ENCODE measurements around the gene ALDH4A1. TPM values are rescaled to one million over a fixed set of nuclear protein-coding genes. Genes with fewer than 3 reads are reported as not detected.
A peak's percentile ranks its signal among the peaks of the same experiment; 100 is the strongest.

The ALDH4A1 gene
- total RNA-seq, 1 donor, result 9.5 TPM

DNA sequence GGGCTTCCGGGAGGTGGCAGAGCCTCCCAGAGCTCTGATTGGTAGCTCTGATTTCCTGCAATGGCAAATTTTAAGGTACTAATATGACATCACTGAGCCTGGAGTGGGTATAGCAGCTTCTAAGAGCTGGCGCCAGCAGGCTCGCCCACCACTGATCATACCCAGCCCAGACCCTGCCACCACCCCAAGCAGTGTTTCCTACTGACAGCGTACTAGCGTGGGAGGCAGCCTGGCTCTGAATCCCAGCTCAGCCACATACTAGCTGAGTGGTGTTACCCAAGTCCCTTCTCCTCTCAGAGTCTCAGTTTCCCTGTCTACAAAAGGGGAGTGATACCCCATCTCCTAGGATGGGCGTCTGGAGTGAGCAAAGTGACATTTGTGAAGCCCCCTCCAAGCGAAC is 13.0 kb upstream of the ALDH4A1 start:
- TF ChIP-seq, protein P1, sequence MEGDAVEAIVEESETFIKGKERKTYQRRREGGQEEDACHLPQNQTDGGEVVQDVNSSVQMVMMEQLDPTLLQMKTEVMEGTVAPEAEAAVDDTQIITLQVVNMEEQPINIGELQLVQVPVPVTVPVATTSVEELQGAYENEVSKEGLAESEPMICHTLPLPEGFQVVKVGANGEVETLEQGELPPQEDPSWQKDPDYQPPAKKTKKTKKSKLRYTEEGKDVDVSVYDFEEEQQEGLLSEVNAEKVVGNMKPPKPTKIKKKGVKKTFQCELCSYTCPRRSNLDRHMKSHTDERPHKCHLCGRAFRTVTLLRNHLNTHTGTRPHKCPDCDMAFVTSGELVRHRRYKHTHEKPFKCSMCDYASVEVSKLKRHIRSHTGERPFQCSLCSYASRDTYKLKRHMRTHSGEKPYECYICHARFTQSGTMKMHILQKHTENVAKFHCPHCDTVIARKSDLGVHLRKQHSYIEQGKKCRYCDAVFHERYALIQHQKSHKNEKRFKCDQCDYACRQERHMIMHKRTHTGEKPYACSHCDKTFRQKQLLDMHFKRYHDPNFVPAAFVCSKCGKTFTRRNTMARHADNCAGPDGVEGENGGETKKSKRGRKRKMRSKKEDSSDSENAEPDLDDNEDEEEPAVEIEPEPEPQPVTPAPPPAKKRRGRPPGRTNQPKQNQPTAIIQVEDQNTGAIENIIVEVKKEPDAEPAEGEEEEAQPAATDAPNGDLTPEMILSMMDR (IDR thresholded peaks at IDR 0.05; ENCODE audit: insufficient read depth, low read length), result no peak
- no peak for DNase-seq (ENCODE audit: low read depth)
- no peak overlapping the region for H3K4me3 ChIP-seq (ENCODE audit: low read depth, low read length)

DNA sequence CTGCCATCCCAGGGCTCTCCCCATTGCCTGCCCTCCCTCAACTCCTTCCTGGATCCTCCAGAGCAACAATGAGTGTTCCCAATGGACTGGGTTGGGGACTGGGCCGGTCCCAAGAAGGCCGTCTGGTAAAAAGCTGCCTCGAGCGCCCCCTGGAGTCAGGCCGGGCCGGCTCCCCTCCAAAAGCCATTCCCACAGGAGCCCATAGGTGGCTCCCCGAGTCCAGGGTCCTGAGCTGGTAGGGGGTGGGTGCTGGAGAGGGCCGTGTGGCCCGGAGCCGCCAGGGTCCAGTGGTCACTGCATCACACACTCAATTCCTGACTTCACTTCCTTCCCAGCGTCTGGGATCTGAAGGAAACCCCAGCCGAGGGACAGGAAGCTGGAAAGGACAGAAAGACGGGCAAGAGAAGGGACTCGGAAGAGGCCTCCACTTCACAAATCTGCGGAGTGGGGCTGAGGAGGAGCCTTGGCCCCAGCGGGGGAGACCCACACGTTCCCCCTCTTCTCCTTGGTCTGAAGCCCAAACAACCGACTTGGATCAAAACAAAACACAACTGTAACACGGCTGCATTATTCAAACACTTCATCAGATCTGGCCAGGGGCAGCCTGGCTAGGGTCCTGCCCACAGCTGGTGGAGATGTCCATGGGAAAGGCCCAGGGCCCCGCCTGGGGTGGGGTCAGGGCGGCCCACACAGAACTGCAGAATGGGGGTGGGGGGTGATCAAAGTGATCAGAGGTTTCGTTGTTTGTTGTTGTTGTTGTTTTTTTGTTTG is 10.9 kb upstream of the ALDH4A1 start:
- peak; percentile 69 for DNase-seq (ENCODE audit: low read depth)
- TF ChIP-seq, protein P1 (IDR thresholded peaks at IDR 0.05; ENCODE audit: insufficient read depth, low read length), result peak; percentile 99
- no peak overlapping the region for H3K4me3 ChIP-seq (ENCODE audit: low read depth, low read length)

DNA sequence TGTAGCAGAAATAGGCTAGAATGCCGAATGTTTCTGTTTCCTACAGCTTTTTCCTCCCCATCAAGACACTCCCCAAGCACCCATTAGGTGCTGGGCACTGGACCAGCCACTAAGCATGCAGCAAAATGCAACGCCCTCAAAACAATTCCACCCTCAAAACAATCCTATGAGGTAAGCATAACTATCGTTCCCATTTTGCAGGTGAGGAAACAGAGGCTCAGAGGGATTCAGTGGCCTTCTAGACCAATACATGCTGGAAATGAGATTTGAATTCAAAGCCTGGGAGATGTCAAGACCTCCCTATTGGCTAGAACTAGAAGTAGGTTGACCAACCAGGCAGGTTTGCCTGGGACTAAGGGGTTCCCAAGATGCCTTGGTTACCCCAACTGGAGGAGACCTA is 10.2 kb upstream of the ALDH4A1 start:
- TF ChIP-seq, protein P1 (IDR thresholded peaks at IDR 0.05; ENCODE audit: insufficient read depth, low read length), result no peak
- no peak for DNase-seq (ENCODE audit: low read depth)
- no peak overlapping the region for H3K4me3 ChIP-seq (ENCODE audit: low read depth, low read length)

DNA sequence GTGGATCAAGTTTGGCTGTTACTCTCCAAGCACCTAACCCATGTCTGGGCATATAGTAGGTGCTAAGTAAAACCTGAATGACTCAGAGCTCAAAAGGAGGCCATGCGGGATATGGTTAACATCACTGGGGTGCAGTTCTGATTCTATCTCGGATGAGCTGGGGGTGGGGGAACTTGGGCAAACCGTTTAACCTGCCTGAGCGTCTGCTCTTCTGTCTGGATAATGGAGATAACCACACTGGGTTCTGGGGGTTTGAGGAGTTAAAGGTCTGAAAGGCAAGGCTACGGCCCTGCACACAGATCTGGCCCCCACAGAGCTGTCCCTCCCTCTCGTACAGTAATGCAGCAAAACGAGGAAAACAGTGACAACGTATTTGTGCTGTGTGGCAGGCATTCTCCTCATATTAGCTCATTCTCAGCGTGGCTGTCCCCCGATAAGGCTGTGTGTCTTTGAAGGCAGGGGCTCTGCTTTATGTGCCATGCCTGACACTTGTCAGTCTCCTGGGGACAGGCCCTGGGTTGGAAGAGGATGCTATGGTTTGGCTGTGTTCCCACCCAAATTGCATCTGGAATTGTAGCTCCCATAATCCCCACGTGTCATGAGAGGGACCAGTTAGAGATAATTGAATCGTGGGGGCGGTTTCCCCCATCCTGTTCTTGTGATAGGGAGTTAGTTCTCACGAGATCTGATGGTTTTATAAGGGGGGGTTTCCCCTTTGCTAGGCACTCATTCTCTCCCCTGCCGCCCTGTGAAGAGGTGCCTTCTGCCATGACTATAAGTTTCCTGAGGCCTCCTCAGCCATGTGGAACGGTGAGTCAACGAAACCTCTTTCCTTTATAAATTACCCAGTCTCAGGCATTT is 6.8 kb upstream of the ALDH4A1 start:
- TF ChIP-seq, protein P1 (IDR thresholded peaks at IDR 0.05; ENCODE audit: insufficient read depth, low read length), result no peak
- no peak for DNase-seq (ENCODE audit: low read depth)
- no peak overlapping the region for H3K4me3 ChIP-seq (ENCODE audit: low read depth, low read length)

DNA sequence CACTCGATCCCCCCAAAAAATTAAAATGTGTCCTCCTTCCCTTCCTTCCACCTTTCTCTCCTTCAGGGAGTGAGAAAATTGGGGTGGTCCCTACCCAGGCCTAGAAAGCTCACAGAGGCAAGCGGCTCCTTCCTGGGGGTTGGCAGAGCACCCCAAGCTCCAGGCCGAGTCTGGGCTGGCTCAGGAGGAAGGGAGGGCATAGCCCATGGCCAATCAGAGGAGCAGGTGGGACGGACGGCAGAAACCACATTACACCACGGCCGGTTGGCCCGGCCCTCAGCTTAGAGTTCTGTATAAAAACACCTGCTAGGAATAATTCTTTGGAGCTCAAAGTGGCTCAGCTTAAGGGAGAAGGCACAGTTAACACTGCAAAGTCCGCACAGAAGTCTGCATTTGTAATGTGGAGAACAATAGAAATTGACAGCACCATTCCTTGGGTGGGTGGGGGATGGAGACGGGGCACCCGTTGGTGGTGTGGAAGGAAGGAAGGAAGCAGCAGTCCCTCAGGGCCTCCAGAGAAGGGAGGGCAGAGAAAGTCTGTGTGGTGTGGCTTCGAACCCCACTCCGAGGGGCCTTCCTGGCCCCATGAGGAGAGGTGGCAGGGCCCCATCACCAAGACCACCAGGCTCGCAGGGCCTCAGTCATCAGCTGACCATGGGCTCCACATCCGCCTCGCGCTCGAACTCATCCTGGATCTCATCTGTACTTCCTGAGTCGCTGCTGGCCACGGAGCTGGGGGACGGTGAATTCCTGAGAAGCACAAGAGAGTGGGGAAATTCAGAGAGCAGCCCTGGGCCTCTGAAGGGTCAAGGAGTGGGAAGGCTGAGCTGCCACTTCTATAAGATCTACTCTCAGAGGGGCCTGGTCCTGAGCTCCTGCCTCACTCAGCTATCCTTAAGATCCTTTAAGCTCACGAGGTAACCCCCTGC is 5.8 kb upstream of the ALDH4A1 start:
- no peak overlapping the region for H3K4me3 ChIP-seq (ENCODE audit: low read depth, low read length)
- DNase-seq (ENCODE audit: low read depth), result no peak
- TF ChIP-seq, protein P1 (IDR thresholded peaks at IDR 0.05; ENCODE audit: insufficient read depth, low read length), result no peak

Data from fibroblast of the aortic adventitia (primary cell).